Measurements from ENCODE around the gene MSX2. TPM values are rescaled to one million over a fixed set of nuclear protein-coding genes. Genes with fewer than 3 reads are reported as not detected.
"Not testable (repeated sequence)": the region's sequence is repeated elsewhere in the genome, so short reads cannot be mapped to it uniquely, and the experiment has no call there.

The MSX2 gene
- polyA plus RNA-seq, 1 donor = 0.66 TPM

DNA sequence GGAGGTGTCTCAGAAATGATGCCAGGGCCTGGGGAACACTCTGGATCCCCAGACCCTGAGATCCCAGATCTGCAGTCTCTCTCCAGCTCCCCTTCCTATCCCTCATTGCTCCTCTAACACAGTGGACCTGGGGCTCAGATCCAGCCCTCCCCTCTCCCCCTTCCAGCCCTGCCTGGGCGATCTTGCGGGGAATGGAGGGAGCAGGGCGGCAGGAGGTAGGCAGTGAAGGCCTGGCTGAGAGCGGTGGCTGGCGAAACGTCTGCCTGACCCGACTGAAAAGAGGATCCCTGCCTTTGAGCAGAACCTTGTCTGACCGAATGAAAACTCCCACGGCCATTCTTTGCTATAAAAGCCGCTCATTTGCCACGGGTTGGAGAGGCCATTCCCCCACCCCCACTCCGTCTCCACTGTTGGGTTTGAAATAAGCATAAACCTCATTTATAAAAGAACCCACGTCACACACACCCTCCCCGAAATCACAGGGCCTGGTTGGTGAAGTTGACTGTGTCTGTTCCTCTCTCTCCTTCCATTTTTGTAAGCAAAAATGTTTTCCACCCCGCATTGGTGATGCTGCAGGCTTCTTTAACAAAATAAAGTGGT lies 8.8 kb downstream of the MSX2 start:
- no peak for DNase-seq (ENCODE audit: low read depth)

DNA sequence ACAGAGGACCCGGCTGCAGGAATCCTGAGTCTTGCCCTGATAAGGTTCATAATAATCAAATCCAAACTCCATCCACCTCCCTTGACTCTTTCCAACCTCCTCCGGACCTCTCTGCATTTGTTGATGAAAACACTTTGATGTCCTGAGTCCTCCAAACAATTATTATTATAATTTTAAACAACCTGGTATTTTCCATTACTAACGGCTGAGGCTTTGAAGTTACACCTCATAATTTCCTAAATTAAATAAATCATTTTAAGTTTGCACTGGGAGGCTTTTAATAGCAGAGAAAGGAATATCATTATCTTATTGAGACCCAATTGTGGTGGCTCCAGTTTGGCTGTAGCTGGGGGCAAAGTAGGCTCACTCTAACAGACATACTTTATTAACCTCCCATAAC lies 9.5 kb downstream of the MSX2 start:
- no peak for DNase-seq (ENCODE audit: low read depth)

DNA sequence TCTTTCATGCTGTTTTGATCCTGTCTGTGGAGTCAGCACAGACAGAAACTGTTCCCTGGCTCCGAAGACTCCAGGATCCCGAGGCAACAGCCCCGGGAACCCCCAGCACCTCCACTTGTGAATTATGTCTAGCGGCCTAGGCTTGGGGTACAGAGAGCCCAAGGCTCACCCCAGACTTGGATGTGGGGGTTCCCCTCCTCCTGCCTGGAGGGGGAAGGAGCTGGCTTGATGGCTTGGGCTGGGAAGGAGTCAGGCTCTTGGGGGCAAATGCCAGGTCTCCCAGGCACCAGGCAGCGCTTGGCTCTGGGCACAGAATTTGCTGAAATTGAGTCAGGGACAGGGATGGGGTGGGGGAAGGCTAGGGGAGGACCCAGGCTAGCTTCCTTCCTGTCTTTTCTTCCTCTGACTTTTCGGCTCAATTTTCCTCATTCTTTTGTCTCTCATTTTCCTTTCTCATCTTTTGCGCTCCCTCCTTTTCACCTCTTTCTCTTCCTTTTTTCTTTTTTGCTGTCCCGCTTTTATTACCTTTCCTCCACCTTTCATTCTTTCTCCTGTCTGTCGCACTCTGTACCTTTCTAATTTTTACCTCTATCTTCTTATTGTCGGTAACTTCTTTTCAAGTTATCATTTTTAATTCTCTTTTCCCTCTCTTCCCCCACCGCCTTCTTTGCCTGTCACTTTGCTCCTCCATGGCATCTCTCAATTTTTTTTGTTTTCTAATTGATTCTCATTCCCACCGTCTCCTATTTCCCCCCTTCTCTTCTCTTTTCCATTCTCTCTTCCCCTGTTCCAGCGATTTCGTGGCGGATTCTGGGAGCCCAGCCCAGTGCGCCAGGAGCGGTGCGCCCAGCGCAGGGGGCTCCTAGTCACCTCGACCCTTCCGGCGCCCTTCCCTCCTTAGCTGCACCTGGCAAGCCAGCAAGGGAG lies 10.5 kb downstream of the MSX2 start:
- DNase-seq (ENCODE audit: low read depth) = no peak

- no peak for DNase-seq (ENCODE audit: low read depth)
These were observed 11.3 kb downstream of the MSX2 start for GRCh38 chr5:174735498-174736330.

- DNase-seq (ENCODE audit: low read depth) = no peak
These were observed 11.9 kb downstream of the MSX2 start for GRCh38 chr5:174736331-174736721.

DNA sequence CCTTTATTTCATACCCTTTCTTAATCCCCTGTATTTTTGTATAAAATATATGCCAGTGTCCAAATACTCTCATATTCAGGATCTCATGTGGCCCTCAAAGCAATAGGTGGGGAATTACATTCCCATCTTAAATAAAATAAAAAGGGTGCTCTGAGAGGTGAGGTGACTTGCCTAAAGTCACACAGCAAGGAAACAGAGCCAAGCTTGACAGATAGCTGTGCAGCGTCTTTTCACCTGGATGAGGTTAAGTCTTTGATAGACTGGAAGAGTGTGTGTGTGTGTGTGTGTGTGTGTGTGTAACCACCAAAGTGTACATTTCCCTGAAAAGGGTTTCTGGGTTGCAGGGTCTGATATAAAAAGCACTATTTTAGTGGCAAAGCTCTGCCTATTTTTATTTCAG lies 12.4 kb downstream of the MSX2 start:
- DNase-seq (ENCODE audit: low read depth) = no peak

GRCh38 chr5:174737330-174737729 lies 12.9 kb downstream of the MSX2 start:
- DNase-seq (ENCODE audit: low read depth) = no peak

DNA sequence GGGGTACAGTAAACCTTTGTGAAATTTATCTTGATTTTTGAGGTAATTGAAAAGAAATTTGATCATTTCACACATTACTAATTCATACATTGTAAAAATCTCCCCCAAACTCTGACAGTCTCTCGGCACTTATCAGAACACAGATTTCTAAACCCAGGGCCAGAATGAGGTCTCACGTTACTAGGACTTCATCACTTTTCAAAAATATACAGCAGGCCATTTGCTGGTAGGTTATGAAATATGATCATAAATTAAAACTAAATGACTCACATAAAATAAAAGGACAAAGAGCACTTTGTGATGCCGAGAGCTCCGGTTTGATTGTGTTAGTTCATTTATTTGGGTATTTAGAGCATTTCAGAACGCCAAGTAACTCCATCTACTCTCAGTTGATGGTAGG lies 17.0 kb downstream of the MSX2 start:
- no peak for DNase-seq (ENCODE audit: low read depth)

DNA sequence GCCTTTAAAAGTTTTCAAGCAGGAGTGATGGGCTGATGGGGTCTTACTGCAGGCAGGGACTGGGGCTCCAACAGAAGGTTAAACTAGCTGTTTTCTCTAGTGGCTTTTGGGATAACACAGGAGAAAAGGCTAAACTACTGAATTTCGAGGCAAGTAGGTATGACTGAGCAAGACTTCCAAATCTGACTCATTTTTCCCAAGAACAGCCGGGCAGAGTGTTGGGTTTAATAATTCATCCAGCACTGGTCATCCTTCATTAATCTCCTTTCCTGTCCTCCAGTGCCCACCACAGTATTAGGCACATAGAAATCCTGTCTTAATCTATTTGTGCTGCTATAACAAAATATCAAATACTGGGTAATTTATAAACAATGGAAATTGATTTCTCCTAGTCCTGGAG lies 20.5 kb downstream of the MSX2 start:
- no peak for DNase-seq (ENCODE audit: low read depth)

GRCh38 chr5:174745590-174746103 lies 21.3 kb downstream of the MSX2 start:
- DNase-seq (ENCODE audit: low read depth) = no peak

DNA sequence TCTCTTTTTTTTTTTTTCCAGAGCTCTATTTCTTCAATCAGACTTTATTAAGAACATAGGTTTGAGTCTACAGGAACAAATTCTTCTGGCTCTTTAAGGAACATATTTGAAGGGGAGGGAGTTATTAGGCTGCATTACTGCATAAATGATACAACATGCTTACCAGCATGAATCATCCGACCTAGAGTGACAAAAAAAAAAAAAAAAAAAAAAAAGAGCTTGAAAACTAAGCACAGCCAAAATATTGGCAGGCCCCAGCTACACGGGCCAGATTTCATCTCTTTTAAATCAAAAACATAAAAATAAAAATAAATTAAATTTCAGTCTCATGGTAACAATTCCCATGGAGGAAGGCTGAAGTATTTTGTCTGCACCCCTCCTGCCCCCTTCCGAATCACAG lies 26.3 kb downstream of the MSX2 start:
- no peak for DNase-seq (ENCODE audit: low read depth)

DNA sequence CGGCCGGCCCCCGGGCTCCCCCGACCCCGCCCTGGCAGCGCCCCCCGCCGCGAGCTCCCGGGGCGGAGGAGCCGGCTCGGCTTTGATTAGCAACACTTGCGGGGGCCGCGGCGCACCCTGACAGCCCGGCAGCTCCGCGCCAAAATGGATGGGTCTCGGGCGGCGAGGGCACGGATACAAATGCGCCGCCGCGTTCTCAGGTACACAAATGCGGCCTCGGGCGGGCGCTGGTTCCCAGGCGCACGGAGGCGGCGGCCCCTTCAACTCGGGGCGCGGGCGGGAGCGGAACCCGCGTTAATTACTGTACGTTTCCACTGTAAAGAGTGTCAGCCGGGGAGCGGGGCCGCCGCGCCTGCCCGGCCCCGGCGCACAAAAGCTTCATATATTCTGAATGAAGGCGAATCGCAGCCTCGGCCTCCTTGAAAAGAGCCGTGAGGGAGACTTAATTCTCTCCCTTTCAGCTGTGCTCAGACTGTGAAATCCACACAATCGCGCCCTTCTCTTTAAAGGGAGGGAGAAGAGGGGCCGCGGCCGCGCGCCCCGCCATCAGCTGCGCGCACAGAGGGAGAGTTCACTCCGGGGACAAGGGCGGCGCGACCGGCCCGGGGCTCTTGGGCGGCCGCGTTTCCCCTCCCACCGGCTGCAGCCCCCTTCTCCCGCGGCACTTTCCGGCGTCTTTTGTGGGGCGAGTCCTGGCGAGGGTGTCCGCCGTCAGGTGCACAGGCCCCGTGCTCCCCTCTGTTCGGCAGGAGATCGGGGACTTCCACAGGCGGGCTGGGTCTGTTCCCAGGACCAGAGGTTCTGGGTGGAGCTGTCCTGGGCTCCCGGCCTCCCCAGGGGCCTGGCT lies 27.0 kb downstream of the MSX2 start:
- DNase-seq (ENCODE audit: low read depth) = no peak

DNA sequence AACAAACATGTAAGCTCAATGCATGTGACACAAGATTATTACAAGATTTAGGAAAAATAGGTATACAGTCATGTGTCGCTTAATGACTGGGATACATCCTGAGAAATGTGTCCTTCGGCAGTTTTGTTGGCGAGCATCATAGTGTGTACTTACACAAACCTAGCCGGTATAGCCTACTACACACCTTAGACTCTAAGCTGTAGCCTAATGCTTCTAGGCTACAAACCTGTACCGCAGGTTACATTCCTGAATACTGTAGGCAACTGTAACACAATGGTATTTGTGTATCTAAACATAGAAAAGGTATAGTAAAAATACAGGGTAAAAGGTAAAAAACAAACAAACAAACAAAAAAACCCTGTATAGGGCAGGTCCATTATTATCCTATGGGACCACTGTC lies 27.7 kb downstream of the MSX2 start:
- DNase-seq (ENCODE audit: low read depth) = no peak

GRCh38 chr5:174755106-174755505 lies 30.7 kb downstream of the MSX2 start:
- no peak for DNase-seq (ENCODE audit: low read depth)

GRCh38 chr5:174759091-174759490 lies 34.7 kb downstream of the MSX2 start:
- no peak for DNase-seq (ENCODE audit: low read depth)

DNA sequence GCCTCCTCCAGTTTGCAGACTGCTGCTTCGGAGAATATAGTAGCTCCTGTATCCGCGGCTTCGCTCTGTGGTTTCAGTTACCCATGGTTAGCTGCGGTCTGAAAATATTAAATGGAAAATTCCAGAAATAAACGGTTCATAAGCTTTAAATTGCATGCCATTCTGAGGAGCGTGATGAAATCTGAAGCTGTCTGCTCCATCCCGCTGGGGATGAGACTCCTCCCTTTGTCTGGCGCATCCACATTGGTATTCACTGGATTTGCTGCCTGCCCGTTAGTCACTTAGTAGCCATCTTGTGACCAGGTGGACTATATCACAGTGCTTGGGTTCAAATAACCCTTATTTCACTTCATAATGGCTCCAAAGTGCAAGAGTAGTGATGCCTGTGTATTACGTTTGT lies 36.3 kb downstream of the MSX2 start:
- no peak for DNase-seq (ENCODE audit: low read depth)

- not testable (repeated sequence) for DNase-seq (ENCODE audit: low read depth)
These were observed 37.0 kb downstream of the MSX2 start for GRCh38 chr5:174761341-174761740.

- no peak for DNase-seq (ENCODE audit: low read depth)
These were observed 39.9 kb downstream of the MSX2 start for GRCh38 chr5:174764309-174764708.

- DNase-seq (ENCODE audit: low read depth) = no peak
These were observed 41.2 kb downstream of the MSX2 start for GRCh38 chr5:174765540-174765939.

- DNase-seq (ENCODE audit: low read depth) = no peak
These were observed 43.3 kb downstream of the MSX2 start for GRCh38 chr5:174767670-174768069.

DNA sequence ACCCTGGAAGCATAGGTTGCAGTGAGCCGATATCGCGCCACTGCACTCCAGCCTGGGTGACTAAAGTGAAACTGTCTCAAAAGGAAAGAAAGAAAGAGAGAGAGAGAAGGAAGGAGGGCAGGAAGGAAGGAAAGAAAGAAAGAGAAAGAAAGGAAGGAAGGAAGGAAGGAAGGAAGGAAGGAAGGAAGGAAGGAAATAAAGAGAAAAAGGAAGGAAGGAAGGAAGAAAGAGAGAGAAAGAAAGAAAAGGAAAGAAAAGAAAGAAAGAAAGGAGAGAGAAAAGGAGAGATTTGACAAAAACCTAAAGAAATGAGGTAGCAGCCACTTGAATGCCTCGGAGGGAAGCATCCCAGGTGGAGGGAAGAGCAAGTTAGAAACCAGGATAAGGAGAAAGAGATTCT lies 44.6 kb downstream of the MSX2 start:
- DNase-seq (ENCODE audit: low read depth) = no peak
